ENCODE measurements around the gene STRN.
"Not testable (repeated sequence)": the region's sequence is repeated elsewhere in the genome, so short reads cannot be mapped to it uniquely, and the experiment has no call there.

The STRN gene

DNA sequence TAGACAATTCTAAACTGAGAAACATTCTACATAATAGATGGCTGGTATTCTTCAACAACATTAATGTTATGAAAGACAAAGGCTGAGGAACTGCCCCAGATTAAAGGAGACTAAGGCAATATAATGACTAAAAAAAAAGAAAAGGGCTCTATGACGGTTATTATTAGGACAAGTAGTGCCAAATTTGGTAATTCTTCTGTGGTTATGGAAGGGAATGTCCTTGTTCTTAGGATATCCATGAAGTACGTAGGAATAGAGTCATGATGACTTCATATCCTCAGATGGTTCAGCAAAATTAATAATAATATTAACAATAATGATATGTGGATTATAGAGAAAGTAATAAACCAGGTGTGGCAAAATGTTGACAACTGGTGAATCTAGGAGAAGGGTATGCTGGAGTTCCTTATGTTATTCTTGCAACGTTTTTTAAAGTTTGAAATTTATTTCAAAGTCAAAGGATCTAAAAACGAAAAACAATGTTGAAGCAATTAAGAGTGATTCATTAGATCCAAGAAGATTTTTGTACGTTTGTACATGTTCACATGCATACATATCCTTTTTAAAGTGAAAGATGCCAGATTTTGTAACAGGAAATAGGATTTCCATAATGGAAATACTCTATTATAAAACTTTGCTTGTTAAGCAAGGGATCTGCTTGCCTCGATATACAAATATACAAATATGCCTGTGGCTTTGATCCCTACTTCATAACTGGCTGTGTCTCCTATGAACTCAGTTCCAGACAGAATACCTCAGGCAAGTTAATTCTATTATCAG is 27.7 kb upstream of the STRN start:
- DNase-seq (ENCODE audit: low spot score), result no peak
- TF ChIP-seq CTCF (IDR thresholded peaks at IDR 0.05; ENCODE audit: extremely low read depth, missing control alignments), result no peak

DNA sequence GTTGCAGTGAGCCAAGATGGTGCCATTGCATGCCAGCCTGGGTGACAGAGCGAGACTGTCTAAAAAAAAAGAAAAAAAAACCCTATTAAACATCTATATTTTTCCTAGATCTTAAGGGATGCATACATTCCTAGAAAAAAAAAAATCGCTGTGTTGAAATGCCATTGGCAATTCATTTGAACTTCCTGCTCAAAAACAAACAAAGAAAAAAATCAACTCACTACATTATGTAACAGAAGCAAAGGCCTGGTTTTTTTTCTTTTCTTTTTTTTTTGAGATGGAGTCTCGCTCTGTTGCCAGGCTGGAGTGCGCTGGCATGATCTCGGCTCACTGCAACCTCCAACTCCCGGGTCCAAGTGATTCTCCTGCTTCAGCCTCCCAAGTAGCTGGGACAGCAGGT is 21.7 kb upstream of the STRN start:
- no peak for DNase-seq (ENCODE audit: low spot score)
- no peak for TF ChIP-seq CTCF (IDR thresholded peaks at IDR 0.05; ENCODE audit: extremely low read depth, missing control alignments)

- TF ChIP-seq CTCF (IDR thresholded peaks at IDR 0.05; ENCODE audit: extremely low read depth, missing control alignments), result no peak
- no peak for DNase-seq (ENCODE audit: low spot score)
Observed at GRCh38 chr2:36982467-36982866, 16.1 kb upstream of the STRN start.

DNA sequence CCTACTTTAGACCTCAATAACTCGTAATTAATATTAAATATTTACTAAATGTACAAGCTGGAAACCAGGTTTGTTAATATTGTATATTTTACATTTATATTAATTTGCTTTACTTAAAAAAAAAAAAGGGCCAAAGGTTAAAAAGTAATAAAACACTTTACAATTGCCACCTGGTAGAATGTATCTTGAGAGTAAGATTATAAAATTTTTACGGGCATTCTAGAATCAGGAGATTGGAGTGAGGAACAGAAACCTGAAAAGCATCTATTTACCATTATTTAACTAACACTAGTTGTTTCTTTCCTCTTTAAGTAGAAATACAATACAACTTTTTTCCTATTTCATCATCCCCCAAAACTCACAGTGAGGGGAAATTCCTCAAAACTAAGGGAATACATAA is 15.6 kb upstream of the STRN start:
- no peak for TF ChIP-seq CTCF (IDR thresholded peaks at IDR 0.05; ENCODE audit: extremely low read depth, missing control alignments)
- no peak for DNase-seq (ENCODE audit: low spot score)

- DNase-seq (ENCODE audit: low spot score), result not testable (repeated sequence)
Observed at GRCh38 chr2:36979007-36979406, 12.7 kb upstream of the STRN start.

DNA sequence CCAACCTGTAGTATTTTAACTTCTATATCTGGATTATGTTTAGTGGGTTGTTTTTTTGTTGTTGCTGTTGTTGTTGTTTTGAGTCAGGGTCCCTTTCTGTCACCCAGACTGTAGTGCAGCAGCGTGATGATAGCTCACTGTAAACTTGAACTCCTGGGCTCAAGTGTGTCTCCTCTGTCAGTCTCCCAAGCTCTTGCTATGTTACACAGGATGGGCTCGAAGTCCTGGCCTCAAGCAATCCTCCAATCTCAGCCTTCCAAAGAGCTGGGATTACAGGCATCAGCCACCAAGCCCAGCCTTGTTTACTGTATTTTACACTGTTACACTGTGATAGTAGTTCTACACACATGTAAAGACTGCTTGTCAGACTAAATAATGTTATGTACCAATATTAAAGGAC is 9.7 kb upstream of the STRN start:
- no peak for TF ChIP-seq CTCF (IDR thresholded peaks at IDR 0.05; ENCODE audit: extremely low read depth, missing control alignments)
- DNase-seq (ENCODE audit: low spot score), result no peak

DNA sequence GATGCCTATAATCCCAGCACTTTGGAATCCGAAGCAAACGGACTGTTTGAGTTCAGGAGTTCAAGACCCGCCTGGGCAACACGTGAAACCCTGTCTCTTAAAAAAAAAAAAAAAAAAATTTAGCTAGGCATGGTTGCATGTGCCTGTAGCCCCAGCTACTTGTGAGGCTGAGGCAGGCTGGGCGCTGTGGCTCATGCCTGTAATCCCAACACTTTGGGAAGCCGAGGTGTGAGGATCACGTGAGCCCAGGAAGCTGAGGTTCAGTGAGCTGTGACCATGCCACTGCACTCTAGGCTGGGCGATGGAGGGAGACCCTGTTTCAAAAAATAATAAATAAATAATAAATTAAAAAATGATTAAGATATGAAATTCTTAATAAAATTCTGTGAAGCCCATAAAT is 9.0 kb upstream of the STRN start:
- no peak for DNase-seq (ENCODE audit: low spot score)
- TF ChIP-seq CTCF (IDR thresholded peaks at IDR 0.05; ENCODE audit: extremely low read depth, missing control alignments), result no peak

DNA sequence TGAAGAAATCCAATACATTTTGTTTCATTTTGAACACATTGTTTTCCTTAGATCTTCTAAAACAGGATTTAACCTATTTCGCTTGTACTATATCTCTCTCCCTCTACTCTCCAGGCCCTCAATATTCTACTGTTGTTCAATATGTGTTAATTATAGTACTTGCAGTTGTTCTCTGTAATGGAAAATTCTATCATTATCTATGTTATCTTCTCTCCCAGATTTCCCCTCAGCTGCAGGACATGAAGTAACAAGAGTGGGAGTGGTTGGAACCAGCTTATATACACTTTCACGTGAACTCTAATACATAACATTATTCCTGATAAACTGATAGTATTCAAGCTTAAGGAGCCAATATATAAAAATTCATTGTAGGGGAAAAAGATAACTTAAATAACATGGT is 7.0 kb upstream of the STRN start:
- no peak for TF ChIP-seq CTCF (IDR thresholded peaks at IDR 0.05; ENCODE audit: extremely low read depth, missing control alignments)
- DNase-seq (ENCODE audit: low spot score), result no peak
